Superior temporal gyrus (tissue), 1 donor: Measurements from ENCODE around the gene ABI1.
A peak's percentile ranks its signal among the peaks of the same experiment; 100 is the strongest.

Experiments
- DNase-seq: peaks from one replicate; pipeline ENCODE4 v3.0.0-alpha.2; 2016; ENCODE audit errors: extremely low spot score

The ABI1 gene

DNA sequence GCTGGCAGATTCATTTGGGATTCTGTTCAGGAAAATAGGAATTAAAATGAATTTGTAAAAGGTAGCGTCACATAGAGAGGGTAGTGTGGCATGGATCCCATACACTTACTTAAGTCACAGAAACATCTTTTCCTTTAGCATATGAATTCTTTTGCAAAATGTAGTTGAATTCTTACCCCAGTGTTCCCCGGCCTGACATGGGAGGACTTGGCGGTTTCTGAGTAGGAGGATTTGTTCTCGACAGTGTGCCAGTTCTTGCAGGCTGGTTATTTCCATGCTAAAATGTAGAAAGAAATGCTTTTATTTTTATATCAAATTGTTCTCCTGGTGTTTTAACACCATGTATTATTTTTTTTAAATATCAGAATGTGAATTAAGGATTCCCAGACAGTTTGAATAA lies 90.7 kb downstream of the ABI1 start:
- peak; percentile 66 for DNase-seq

GRCh38 chr10:26765549-26765948 lies 95.2 kb downstream of the ABI1 start:
- no peak for DNase-seq

DNA sequence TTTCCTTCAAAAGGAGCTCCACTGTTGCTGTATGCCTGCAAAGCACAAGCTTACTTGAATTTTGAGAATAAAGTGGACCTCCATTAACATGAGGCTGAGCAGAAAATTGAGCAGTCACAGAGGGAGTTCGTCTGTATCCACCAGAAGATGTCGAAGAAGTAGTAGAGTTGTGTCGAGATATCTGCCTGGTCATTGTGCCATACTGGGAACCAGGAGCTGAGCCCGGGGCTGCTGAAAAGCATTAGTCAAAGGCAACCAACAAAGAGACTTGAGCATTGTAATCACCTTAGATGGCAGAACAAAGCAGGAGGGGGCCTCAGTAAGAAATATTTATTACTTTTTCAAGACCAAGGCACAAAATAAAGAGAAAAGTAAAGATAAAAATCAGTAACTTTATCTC lies 101.8 kb downstream of the ABI1 start:
- DNase-seq: no peak

DNA sequence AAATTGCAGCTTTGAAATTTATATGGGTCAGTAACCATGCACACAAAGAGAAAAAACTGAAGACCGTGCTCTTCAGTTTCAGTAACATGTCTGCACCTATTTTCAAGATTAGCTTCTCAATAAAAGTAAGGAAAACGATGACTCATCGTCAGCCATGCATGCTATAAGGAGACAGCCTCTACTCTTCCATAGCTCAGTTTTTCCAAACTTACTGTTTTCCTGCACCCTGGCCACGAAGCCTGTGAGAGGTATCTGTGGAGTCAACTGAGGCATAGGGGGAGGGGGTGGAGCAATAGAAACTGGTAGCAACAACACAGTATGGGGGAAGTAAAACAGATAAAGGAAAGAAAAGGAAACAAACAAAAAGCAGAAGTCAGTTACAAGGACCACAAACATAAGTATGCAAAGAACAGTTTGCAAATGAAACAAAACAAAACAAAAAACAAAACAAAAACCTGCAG lies 105.3 kb downstream of the ABI1 start:
- DNase-seq: no peak

- DNase-seq: no peak
Measured at GRCh38 chr10:26746061-26746460, 114.7 kb downstream of the ABI1 start.

DNA sequence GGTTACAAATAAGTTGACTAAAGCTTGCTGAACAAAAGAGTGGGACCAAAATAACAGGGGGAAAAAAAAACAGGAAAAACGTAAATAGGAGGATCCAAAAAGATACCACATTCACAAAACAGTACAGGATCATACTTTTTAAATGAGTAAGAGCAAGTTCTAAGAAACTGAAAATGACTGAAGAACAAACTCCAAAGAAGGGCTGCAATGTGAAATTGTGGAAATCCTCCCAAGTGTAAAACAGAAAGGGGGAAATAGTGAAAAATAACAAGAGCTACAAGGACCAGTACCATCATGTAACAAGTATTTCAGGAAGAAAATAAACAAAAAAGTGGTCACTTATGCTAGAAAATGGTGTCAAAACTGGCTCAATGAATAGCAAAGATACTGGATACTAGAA lies 116.9 kb downstream of the ABI1 start:
- no peak for DNase-seq

DNA sequence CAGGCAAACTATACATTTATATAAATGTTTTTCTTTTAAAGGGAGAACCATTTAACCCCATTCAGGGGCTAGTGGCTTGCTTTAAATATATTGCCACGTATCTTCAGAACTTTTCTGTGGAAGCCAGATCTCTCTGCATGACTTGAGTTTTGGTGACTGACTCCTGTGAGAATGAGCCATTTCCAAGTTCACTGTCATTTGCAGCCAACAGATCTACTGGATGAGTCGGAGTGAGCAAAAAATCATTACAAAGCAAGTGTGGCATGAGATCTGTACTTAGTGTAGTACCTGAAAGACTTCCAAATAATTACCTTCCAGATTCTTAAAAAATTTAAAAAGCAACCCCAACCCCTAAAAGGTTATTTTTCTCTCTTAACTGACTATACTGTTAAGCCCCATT lies 117.7 kb downstream of the ABI1 start:
- no peak for DNase-seq

DNA sequence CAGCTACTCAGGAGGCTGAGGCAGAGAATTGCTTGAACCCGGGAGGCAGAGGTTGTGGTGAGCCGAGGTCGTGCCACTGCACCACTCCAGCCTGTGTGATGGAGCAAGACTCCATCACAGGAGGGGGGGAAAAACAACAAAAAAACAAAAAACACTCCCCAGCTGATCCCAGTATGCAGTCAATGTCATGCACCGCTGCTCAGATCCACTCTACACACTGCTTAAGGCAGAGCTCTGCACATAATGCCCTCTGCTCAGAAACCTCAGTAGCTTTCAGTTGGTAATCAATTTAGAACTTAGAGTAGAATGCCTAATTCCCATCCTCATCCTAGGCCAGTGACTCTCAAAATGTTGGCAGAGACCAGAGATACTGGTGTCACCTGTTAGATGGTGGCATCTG lies 119.4 kb downstream of the ABI1 start:
- no peak for DNase-seq

DNA sequence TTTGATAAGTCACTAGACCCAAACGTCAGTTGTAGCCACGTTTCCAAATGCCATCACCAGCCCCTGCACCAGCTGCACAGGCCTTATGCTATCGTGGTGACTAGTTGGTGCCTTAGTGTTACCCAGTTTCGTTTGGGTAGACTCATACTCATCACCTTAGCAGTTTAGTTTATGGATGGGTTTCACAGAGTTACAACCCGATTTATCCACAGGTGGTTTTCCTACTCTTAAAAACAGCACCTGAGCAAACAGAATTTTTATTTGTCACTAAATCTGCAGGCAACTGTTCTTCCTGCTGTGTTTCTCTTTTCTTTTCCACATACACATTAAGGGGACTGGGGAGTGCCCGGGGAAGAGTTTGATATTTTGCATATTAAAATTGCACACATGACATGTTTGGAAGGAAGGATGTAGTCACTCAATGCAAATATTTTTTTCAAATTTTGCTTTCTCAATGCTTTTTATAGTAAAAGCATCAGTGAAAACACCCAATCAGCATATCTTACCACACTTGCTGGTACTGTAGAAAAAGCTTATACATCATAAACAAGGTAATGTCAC lies 121.6 kb downstream of the ABI1 start:
- DNase-seq: no peak

DNA sequence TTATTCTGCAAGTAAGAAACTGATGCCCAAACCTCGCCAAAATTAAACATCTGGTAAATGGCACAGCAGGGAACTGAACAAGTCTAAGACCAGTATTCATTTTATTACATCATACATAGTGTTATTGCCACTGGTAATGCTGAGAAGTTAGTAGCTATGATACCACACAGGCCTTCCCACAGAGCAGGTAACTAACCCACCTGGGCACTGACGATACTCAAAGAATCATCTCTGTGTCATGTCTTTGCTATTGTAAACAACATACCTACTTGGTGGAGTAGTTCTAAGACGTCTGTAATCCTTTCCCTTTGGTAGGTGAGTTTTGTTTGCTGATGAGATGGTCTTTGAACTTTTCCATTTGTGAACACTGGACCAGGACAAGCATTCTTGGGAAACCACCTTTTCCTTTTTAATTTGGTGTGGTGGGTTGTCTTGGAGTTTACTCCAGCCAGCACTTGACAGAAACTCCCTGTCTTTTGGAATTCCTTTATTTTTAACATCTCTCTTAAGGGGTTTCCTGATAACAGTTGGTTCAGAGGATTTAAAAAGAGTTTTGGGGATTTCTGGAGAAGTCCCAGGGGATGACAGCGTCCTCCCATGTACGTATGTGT lies 122.4 kb downstream of the ABI1 start:
- no peak for DNase-seq

DNA sequence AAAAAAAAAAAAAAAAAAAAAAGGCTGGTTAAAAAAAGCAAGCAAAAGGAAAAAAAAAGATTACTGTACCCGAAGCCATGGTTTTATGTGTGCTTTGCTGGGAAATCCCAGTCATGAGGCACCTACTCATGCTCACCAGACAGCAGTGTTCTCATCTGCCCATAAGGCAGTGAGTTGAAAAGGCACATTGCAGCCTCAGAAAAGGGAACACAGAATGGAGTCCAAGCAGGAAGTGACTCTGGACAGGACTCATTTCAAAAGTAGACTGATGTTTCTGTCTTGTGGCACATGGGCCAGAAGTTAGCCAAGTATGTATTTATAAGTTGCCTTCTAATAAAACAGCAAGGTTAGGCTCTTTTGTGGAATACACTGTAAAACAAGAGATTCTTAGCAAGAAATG lies 123.0 kb downstream of the ABI1 start:
- DNase-seq: no peak

DNA sequence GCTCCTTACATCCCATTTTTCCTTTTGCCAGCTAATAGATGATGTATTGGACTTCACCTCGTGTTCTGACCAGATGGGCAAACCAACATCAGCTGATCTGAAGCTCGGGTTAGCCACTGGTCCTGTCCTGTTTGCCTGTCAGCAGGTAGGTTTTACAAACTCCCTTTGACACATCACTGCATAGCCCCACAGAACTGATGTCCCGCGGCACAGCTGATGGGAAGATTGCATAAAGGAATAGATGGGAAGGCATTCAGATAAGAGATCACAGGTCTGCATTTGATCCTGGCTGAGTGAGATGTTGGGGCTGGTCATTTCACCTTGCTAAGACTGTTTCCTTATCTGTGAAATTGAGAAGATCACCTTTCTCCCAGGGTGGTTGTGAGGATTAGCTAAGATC lies 125.3 kb downstream of the ABI1 start:
- no peak for DNase-seq

DNA sequence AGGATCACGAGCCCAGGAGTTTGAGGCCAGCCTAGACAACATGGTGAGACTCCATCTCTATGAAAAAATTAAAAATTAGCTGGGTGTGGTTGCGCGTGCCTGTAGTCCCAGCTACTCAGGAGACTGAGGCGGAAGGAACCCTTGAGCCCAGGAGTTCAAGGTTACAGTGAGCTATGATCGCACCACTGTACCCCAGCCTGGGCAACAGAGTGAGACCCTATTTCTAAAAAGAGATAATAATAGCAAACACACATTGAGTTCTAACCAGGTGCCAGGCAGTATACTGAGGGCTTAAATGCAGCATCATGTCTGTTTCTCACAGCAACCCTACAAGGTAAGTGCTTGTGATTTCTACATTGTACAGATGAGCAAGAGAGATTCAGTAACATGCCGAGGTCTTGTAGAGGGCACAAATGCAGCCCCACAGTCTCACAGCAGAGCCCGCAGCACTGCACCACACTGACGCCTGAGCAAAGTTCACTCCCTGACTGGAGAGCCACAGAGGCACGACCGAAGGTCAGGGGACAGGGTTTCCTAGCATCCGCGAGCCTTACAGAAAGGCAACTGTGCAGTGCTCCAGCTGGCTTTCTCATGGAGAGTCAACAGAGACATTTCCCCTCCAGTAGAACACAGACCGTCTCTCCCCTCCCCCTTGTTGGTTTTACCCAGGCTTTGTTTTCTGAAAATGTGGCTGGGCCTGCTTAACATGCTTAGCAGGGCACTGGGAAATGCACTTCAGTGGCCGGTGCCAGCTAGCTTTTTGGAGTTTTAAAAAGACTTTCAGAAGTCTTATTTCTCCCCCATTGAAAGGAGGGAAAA lies 126.8 kb downstream of the ABI1 start:
- peak; percentile 75 for DNase-seq

GRCh38 chr10:26730552-26730951 lies 130.2 kb downstream of the ABI1 start:
- DNase-seq: no peak

GRCh38 chr10:26729395-26729794 lies 131.4 kb downstream of the ABI1 start:
- DNase-seq: no peak

- no peak for DNase-seq
Measured at GRCh38 chr10:26728957-26729356, 131.8 kb downstream of the ABI1 start.

- DNase-seq: no peak
Measured at GRCh38 chr10:26727005-26727404, 133.8 kb downstream of the ABI1 start.

DNA sequence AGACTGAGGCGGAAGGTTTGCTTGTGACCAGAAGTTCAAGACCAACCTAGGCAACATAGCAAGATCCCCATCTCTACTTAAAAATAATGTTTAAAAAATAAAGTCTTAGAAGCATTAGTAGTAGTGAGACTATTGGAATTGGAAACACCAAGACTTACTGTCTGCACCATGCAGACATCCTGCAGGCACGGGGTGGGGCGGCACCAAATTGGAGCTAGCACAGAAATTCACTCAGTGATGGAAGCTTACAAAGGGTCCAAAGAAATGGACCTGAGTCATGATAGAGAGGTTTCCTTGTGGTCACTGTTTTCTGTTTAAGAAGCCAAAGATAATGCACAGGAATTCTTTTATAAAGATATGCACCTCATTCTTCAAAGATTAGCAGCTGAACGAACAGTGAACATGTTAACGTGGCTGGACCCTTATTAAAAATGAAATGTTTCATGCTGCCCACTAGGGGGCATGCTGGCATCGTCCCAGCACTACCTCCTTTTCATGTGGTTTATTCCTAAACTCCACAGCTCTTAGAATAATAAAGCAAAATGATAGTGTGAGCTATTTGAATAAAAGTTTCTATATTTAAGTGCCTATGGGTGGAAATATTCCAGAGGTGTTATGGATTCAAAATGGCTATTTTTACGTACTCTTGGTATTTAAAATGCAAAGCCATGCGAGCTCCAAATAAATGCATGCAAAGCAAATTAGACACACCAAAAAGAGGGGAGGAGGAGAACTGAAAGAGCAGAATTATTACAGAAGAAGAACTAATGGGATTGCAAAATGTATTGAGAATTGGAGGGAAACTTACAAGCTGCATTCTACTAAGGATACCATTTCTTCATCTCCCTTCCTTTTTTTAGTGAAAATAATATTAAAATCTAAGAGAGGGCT lies 134.7 kb downstream of the ABI1 start:
- DNase-seq: peak; percentile 91

GRCh38 chr10:26723016-26723415 lies 137.7 kb downstream of the ABI1 start:
- DNase-seq: no peak

DNA sequence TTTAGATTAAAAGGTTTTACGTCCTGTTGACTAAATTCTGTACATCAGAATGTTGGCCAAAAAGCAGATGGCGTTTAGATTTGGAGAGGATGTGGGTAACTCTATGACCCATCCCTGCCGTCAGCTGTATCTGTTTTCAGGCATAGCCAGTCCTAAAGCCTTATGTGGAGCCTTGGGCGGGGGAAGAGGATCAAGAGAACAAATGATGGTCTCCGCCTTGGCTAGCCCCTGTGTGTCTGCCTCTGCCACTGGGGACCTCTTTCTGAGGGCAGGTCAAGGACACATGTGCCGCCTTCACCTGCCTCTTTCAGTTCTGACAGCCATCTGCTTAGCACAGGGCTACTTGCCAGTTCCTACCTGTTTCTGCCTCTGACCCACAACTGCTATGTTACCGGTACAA lies 139.2 kb downstream of the ABI1 start:
- DNase-seq: no peak

DNA sequence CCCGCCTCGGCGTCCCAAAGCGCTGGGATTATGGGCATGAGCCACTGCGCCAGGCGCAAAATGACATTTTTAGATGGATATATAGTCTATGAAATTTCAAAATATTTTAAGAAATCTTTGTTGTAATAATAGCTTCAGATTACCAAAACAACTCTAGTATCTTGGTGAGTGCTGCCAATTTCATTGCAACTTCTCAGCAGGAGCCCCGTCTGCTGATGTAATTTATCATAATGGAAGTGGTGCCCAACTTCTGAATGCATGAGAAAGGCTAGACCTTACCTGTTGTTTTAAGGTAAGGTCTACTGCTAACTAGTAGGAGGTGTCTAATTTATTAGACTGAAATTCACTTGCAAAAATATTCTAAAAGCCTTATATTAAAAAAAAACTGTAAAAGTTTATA lies 143.3 kb downstream of the ABI1 start:
- no peak for DNase-seq

DNA sequence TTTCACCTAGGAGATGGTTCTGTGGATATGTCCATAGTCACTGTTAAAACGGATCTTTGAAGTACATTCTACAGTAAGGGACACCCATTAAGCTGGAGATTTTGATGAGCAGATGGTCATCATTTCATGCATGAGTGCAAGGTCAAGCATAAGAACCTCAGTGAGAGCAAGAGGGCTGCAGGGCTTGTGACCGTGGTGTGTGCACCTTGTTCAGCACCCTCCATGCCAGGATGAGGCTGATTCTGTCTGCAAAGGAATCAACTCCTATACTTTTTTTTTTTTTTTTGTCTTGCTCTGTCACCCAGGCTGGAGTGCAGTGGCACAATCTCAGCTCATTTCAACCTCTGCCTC lies 145.6 kb downstream of the ABI1 start:
- no peak for DNase-seq
